Measurements from ENCODE around the gene MMP15.
A peak's percentile ranks its signal among the peaks of the same experiment; 100 is the strongest.

MMP15 gene

DNA sequence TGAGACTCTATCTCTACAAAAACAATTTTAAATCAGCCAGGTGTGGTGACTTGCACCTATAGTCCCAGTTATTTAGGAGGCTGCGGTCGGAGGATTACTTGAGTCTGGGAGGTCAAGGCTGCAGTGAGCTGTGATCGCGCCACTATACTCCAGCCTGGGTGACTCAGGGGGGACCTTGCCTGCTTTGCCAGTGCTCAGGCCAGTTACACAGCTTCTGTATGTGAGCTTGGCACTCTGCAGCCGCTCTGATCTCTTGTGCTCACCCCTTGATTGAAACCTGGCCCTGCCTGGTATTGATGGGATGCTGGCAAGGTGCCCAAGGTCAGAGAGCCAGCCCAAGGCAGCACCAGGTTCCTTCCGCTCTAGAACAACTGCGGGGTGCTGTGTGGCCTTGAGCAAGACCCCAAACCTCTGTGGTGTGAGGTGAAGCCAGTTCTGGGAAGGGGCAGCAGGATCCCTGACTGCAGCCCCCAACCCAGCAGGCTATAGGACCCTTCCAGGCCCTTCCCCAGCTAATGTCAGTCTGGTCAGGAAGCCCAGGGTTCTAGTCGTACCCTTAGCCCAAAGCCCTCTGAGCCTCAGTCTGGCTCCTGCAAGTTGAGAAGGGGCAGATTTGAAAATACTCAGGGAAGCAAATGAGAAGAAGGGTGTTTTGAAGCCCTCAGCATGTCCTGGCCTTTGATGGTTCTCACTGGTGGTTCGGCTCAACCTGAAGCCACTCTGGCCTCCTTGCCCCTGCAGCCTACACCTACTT, 18.9 kb downstream of the MMP15 start:
- Mint-ChIP-seq H3K4me1 (peaks cover 4% of the 10 kb centered on the region), H3K9me3 (no peaks in the 10 kb centered on the region), H3K27ac (no peak overlapping the region), H3K4me3 (no peak overlapping the region), H3K36me3 (no peaks in the 10 kb centered on the region)
- DNase-seq (ENCODE audit: low spot score in 2 of 2) (no peak), ATAC-seq (no peak)

DNA sequence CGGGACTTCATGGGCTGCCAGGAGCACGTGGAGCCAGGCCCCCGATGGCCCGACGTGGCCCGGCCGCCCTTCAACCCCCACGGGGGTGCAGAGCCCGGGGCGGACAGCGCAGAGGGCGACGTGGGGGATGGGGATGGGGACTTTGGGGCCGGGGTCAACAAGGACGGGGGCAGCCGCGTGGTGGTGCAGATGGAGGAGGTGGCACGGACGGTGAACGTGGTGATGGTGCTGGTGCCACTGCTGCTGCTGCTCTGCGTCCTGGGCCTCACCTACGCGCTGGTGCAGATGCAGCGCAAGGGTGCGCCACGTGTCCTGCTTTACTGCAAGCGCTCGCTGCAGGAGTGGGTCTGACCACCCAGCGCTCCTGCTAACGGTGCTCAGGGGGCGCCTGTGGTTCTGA, 19.5 kb downstream of the MMP15 start:
- Mint-ChIP-seq H3K27ac (no peak overlapping the region), H3K4me1 (peaks cover 6% of the 10 kb centered on the region), H3K9me3 (no peaks in the 10 kb centered on the region), H3K4me3 (no peak overlapping the region), H3K36me3 (no peaks in the 10 kb centered on the region)
- no peak for ATAC-seq
- no peak for DNase-seq (ENCODE audit: low spot score in 2 of 2)

DNA sequence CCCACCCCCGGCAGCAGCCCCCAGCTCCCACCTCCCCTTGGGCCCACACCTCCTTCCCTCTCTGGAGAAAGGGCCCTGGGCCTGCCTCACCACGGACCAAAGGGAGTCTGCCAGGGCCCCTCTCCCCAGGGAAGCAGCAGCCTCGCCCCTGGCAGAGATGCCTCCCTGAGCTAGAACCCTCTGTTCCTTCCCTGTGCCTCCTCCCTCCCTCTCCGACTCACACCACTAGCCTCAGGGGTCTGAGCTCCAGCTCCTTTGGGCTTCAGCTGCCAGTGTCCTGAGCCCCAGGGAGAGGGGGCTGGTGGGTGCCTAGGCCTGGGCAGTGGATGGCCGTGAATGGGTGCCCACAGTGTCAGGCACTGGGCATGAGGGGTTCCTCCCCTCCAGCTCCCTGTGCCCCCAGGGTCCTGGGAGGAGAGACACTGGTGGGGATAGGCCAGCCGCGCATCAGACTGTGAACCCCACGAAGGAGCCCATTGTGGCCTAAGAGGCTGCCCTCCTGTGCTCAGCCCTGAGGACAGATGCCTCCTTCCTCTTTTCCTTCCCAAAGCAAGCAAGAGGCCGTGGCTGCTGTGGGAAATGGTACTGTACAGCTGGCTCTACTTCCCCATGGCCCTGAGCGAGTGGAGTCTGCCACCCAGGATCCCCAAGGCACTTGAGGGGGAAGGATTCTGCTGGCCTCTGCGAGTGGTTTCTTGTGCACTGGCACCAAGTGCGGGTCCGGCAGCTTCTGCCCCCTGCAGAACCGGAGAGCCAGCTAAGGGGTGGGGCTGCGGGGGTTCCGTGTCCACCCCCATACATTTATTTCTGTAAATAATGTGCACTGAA, 20.7 kb downstream of the MMP15 start:
- Mint-ChIP-seq H3K4me3 (no peak overlapping the region), H3K4me1 (peaks cover 6% of the 10 kb centered on the region), H3K36me3 (no peaks in the 10 kb centered on the region), H3K27ac (no peak overlapping the region), H3K9me3 (no peaks in the 10 kb centered on the region)
- no peak for DNase-seq (ENCODE audit: low spot score in 2 of 2)
- ATAC-seq: no peak

DNA sequence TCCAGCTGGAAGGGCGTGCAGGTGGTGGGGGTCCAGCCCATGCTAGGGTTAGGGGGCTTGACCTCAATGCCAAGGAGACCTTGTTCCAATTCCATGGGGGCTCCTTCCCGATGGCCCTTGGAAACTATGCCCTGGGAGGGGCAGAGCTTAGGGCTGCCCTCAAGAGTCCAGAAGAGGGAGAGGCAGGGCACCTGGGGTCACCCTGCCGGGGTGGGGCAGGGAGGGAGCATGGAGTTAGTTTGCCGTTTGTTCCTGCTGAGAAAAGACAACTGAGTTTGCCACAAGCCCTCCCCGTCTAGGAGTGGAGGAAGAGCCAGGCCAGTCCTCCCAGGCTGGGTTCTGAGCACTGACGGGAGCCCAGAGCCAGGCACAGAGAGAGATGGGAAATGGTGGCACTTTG, 21.4 kb downstream of the MMP15 start:
- Mint-ChIP-seq H3K4me1 (peaks cover 6% of the 10 kb centered on the region), H3K4me3 (no peak overlapping the region), H3K36me3 (no peaks in the 10 kb centered on the region), H3K9me3 (no peaks in the 10 kb centered on the region), H3K27ac (no peak overlapping the region)
- no peak for DNase-seq (ENCODE audit: low spot score in 2 of 2)
- no peak for ATAC-seq

DNA sequence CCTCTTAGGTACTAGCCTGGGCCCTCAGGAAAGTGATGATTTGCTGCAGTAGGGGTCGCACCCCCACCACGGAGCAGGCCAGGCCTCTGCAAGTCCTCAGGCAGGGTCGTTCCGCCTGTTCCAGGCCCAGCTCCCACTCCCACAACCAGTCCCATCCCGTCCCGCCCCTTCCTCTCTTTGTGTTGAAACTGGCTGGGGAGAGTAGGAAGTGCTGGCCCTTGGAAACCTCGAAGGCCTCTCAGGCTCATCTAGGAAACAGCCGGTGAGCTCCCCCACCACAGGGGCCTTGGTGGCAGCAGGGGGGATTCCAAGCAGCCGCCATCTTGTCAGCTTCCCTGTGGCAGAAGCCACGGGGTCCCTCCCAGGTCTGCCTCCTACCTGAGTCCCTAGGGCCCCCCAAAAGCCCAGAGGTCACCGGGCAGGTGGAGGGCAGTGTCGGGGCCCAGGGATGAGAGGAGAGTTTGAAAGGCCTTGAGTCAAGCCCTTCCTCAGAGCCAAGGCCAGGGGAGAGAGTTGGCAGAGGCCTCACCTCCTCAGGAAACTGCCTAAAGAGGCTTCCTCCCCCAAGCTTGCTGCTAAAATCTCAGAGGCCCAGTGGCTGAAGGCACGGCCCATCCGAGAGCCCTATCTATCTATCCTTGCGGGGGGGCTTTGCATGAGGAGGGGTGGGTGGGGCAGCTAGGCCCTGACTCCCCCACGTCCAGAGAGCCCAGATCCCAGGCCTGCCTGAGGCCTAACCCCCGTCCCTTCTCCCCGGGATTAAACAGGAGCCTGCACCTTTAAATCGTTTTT, 22.2 kb downstream of the MMP15 start:
- ATAC-seq (no peak), DNase-seq (ENCODE audit: low spot score in 2 of 2) (no peak)
- H3K36me3 Mint-ChIP-seq: no peaks in the 10 kb centered on the region
- H3K4me1 Mint-ChIP-seq: peaks cover 6% of the 10 kb centered on the region
- H3K9me3 Mint-ChIP-seq: no peaks in the 10 kb centered on the region
- H3K4me3 Mint-ChIP-seq: no peak overlapping the region
- no peak overlapping the region for H3K27ac Mint-ChIP-seq

DNA sequence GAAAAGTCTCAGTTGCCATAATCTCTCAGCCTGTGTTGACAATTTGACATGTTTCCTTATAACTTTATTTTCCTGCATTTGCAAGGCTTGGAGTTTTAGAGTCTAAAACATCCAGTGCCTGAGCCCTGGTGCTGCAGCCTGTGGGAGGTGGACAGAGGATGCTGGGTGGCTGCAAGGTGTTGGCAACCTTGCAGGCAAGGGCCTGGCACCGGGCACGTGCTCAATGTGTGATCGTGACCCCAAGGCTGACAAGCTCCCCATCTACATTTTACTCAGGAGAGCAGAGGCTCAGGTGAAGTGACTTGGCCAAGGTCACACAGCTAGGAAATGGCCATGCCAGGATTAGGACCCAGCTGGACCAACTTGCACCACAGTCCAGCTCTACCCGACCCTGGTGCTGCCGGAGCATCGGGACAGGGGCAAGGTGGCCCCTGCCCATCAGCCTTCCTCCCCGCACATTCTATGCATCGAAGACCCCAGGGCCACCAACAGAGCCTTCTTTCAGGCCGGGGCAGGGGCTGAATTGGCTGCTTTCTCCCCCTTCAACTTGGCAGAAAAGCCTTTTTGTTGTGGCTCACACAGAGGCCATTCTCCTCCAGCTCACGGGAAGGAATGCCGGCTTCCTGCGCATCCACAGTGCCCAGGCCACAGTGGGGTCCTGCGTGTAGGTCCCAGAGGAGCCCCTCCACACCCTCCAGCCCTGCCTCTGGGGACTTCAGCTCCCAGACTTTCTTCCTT, 23.1 kb downstream of the MMP15 start:
- no peak for DNase-seq (ENCODE audit: low spot score in 2 of 2)
- Mint-ChIP-seq H3K9me3 (no peaks in the 10 kb centered on the region), H3K4me1 (peaks cover 6% of the 10 kb centered on the region), H3K36me3 (no peaks in the 10 kb centered on the region), H3K4me3 (no peak overlapping the region), H3K27ac (no peak overlapping the region)
- no peak for ATAC-seq

DNA sequence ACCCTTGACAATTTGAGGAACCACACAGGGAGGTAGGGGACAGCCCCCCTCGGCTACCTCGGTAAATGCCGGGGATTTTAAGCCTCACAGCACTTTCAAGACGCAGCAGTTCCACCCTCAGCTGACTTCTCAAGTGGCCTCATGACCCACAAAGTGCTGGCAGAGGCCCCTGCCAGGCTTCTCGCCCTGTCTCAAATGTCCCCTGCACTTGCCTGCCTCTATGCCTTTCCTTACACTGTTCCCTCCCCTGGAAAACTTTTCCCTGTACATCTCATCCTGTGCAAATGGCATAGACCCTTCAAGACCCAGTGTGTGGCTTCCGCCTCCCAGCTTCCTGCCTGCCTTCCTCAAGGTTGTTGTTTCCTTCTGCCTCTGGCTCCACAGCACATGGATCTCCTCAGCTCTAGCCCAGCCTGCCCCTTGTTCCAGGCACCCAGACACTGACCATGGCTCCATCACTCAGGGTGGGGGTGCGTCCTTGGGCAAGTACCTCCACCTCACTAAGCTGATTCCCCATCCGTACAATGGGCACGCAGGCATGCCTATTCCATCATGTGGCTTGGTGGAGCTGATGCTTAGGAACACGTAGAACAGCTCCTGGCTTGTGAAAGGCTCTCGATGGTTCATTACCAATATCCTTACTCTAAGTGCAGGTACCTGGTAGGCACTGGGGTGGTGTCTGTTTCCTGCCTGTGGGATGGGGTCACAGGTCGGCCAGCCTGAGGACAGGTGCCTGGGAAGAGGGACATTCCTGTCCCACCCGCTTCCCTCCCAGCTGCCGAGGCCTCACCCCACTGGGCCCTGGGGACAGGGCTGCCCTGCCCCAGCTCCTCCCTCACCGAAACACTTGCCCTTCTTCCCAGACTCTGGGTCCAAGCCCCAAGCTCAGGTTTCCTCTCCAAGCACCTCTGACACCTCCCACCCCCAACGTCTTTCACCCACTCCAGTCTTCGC, 24.0 kb downstream of the MMP15 start:
- Mint-ChIP-seq H3K4me3 (no peak overlapping the region), H3K36me3 (no peaks in the 10 kb centered on the region), H3K4me1 (peaks cover 6% of the 10 kb centered on the region), H3K9me3 (no peaks in the 10 kb centered on the region), H3K27ac (no peak overlapping the region)
- no peak for ATAC-seq
- DNase-seq (ENCODE audit: low spot score in 2 of 2): no peak

DNA sequence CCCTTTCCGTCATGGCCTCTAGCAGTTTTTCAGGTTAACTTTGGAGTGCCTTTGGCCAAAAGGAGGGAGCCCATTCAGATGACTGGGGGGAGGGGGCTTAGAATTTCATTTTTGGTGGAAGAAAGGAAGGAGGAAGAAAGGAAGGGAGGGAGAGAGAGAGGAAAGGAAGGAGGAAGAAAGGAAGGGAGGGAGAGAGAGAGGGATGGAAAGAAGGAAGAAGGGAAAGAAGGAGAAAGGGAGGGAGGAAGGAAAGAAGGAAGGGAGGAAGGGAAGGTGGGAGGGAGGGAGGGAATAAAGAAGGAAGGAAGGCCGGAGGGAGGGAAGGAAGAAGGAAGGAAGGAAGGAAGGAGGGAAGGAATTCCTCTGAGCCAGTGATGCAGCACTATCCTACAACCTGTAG, 25.7 kb downstream of the MMP15 start:
- H3K27ac Mint-ChIP-seq: no peak overlapping the region
- H3K4me3 Mint-ChIP-seq: no peak overlapping the region
- no peaks in the 10 kb centered on the region for H3K9me3 Mint-ChIP-seq
- H3K4me1 Mint-ChIP-seq: peaks cover 6% of the 10 kb centered on the region
- H3K36me3 Mint-ChIP-seq: peaks cover 6% of the 10 kb centered on the region
- DNase-seq (ENCODE audit: low spot score in 2 of 2): no peak
- no peak for ATAC-seq

DNA sequence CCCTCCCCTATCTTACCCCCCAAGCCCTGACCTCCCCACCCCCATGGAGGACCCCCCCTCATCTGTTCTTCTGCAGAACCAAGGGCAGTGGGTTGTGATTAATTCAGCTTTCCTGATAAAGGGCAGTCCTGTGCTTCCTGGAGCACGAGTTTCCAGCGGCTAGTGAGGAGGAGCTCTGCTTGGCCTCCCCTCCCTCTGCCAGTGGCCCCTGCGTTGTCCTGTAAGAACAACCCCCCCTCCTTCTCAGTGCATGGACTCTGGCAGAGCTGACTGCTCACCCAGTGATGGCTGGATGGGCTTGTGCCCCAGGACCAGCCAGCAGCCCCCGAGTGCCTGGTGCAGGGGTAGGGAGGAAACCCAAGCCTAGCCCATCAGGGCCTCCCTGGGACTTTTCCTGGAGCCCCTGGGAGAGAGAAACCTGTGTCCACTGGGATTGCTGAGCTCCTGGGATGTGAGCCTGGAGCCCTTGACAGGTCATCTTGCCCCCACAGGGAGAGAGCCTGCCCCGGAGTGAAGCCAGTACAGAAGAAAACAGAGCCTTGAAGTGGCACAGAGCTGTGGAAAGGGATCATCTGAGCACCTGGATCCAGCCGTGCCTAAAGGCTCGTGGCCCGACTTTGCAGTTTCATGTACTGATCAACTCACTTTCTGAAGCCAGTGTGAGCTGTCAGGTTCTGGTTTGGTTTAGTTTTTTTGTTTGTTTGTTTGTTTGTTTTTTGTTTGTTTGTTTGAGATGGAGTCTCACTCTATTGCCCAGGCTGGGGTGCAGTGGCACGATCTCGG, 26.5 kb downstream of the MMP15 start:
- Mint-ChIP-seq H3K4me1 (peaks cover 6% of the 10 kb centered on the region), H3K9me3 (no peaks in the 10 kb centered on the region), H3K36me3 (peaks cover 6% of the 10 kb centered on the region), H3K4me3 (no peak overlapping the region), H3K27ac (no peak overlapping the region)
- no peak for ATAC-seq
- no peak for DNase-seq (ENCODE audit: low spot score in 2 of 2)

DNA sequence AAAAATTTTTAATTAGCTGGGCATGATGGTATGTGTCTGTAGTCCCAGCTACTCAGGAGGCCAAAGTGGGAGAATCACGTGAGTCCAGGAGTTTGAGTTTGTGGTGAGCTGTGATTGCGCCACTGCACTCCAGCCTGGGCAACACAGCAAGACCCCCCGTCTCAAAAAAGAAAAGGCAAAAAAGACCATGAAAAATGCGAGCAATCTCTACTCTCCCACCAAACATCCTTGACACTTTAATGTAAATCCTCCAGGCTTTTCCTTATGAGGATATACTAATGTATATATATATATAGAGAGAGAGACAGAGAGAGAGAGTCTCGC, 28.1 kb downstream of the MMP15 start:
- Mint-ChIP-seq H3K27ac (no peak overlapping the region), H3K4me1 (peaks cover 6% of the 10 kb centered on the region)

DNA sequence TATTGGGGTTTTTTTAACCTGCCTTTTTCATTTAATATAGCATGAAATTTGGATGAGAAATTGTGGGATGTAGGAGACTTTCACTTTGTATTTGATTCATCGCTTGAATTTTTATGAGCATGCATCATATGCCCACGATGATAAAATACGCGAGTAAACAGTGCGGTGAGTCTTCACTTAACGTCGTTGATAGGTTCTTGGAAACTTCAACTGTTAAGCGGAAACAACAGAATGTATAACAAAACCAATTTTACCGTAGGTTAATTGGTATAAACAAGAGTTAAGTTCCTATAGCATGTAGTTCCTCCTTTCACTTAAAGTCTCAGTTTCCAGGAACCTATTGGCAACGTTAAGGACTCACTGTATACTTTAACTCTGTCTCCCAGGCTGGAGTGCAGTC, 28.7 kb downstream of the MMP15 start:
- peaks cover 6% of the 10 kb centered on the region for H3K36me3 Mint-ChIP-seq
- no peak overlapping the region for H3K4me3 Mint-ChIP-seq
- H3K9me3 Mint-ChIP-seq: no peaks in the 10 kb centered on the region
- DNase-seq (ENCODE audit: low spot score in 2 of 2) (no peak), ATAC-seq (peak; percentile 78)
- H3K4me1 Mint-ChIP-seq: peaks cover 3% of the 10 kb centered on the region
- H3K27ac Mint-ChIP-seq: no peak overlapping the region

More for the DNA sequence above, 28.1 kb downstream of the MMP15 start:
- ATAC-seq: no peak
- no peak overlapping the region for H3K4me3 Mint-ChIP-seq
- H3K9me3 Mint-ChIP-seq: no peaks in the 10 kb centered on the region
- peaks cover 6% of the 10 kb centered on the region for H3K36me3 Mint-ChIP-seq
- DNase-seq (ENCODE audit: low spot score in 2 of 2): no peak

DNA sequence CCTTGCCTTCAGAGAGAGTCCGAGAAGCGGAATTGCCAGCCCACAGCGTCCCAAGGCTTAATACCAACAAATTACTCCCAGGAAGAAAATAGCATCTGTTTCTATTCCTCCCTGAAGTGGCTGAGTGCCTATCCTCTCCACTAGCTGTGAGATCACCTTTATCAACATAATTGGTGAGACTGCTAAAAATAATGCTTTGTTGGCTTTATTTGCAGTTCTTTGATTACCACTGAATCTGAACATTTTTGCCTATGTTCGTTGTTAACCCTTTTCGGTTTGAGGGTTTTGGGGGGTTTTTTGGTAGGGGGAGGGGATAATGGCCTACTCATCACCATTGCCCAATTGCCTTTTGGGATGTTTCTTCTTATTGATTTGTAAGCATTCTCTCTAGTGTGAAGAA, 31.0 kb downstream of the MMP15 start:
- DNase-seq (ENCODE audit: low spot score in 2 of 2) (no peak), ATAC-seq (no peak)
- H3K27ac Mint-ChIP-seq: no peak overlapping the region
- H3K4me3 Mint-ChIP-seq: no peak overlapping the region
- no peaks in the 10 kb centered on the region for H3K9me3 Mint-ChIP-seq
- H3K36me3 Mint-ChIP-seq: peaks cover 6% of the 10 kb centered on the region
- no peaks in the 10 kb centered on the region for H3K4me1 Mint-ChIP-seq

DNA sequence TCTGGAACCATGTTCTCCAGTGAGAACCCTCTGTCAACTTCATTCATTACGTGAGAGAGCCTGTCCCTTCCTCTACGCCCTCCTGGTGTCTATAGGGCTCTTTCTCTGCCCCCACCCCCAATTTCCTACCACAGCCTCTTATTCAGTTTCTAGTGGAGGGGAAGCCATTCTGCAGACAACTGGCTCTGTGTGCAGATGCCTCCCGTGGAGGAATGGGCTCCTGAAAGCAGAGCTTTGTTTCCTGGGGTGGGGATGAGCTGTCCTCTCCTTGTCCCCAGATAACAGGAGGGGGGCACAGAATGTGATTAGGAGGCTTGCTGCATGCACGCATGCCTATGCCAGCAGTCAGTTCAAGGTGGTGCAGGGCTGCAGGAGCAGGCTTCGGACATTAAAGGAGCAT, 31.6 kb downstream of the MMP15 start:
- H3K4me3 Mint-ChIP-seq: no peak overlapping the region
- no peak overlapping the region for H3K27ac Mint-ChIP-seq
- no peak for DNase-seq (ENCODE audit: low spot score in 2 of 2)

DNA sequence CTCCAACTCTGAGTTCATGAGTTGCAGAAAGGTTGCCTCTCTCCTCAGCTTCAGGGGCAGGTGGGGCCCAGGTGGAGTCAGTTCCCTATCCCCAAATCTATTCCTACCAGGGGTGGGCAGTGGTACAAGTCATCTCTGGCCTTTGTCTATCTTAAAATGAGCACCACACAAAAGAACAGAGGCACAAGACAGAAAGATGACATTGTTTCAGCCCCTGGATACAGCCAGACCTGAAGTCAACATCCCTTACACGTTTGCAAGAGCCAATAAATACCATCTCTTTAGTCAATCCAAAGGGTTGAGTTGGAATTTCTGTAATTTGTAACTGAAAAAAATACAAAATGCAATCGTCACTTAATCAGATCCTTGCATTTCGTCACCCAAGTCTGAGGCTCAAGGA, 32.2 kb downstream of the MMP15 start:
- Mint-ChIP-seq H3K4me1 (no peaks in the 10 kb centered on the region), H3K4me3 (no peak overlapping the region), H3K36me3 (peaks cover 6% of the 10 kb centered on the region), H3K9me3 (no peaks in the 10 kb centered on the region), H3K27ac (no peak overlapping the region)
- ATAC-seq (no peak), DNase-seq (ENCODE audit: low spot score in 2 of 2) (no peak)

More for the DNA sequence above, 31.6 kb downstream of the MMP15 start:
- no peak for ATAC-seq
- Mint-ChIP-seq H3K9me3 (no peaks in the 10 kb centered on the region), H3K36me3 (peaks cover 6% of the 10 kb centered on the region), H3K4me1 (no peaks in the 10 kb centered on the region)

Data from stimulated activated effector memory CD8-positive, alpha-beta T cell treated with anti-CD3 and anti-CD28 coated beads, Interleukin-12 subunit alpha, Interleukin-12 subunit beta, amount 100 ng/mL, for 72 hours (primary cell).